ENCODE results near the gene C2CD3. TPM values are rescaled to one million over a fixed set of nuclear protein-coding genes. Genes with fewer than 3 reads are reported as not detected.

Gene C2CD3
- total RNA-seq, 1 experiment from 2014 or later: 8.4 TPM

DNA sequence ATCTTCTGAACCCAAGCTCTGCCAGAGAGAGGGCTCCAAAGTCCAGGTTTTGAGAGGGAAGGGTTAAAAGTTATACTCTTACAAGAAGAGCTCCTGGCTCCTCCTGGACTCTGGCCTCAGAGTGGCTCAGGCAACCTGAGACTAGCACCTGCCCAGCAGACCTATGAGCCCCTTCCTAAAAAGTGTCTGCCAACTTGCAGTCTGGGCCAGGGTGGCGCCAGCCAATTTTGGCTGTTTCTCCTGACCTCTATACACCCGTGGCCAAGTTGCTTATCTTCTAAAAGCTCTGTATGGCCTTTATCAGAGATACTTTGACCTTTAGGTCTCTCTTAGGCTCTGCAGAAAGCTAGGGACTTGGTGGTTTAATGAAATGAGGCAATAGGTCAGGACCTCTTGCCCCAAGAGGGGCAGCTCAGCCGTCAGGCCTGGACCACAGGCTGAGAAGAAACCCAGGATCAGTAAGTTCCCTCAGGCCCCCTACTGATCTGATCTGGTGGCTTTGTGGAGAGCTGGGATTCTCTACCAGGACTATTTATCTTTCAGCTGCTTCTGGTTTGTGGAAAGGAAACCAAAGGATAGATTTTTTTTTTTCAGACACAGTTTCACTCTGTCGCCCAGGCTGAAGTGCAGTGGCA is 151.6 kb downstream of the C2CD3 start:
- no peak for DNase-seq (ENCODE audit: low spot score)

- peak; percentile 91 for DNase-seq (ENCODE audit: low spot score)
Observed at GRCh38 chr11:74018331-74019005, 152.3 kb downstream of the C2CD3 start.

DNA sequence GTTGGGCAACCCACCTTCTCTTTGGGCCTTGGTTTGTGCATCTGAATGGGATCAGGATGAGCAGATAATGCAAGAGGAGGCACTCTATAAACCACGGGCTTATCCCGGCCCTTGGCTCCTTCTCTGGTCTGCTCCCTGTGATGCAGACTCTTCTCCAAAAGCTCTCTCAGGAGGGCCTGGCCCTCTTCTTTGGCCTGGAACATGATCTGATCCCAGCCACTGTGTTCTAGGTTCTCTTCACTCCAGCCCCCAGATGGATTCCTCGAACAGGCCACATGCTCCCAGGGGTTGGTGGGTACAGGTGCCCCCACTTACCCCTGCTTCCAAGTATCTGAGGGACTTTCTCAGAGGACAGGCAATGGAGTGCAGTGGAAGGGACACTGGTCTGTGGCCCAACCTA is 153.2 kb downstream of the C2CD3 start:
- DNase-seq (ENCODE audit: low spot score): no peak

- no peak for DNase-seq (ENCODE audit: low spot score)
Observed at GRCh38 chr11:74015919-74016684, 154.7 kb downstream of the C2CD3 start.

GRCh38 chr11:74014880-74015279 is 155.9 kb downstream of the C2CD3 start:
- no peak for DNase-seq (ENCODE audit: low spot score)

- DNase-seq (ENCODE audit: low spot score): no peak
Observed at GRCh38 chr11:74013141-74013540, 157.7 kb downstream of the C2CD3 start.

GRCh38 chr11:74012074-74012809 is 158.6 kb downstream of the C2CD3 start:
- DNase-seq (ENCODE audit: low spot score): no peak

GRCh38 chr11:74011360-74012073 is 159.3 kb downstream of the C2CD3 start:
- no peak for DNase-seq (ENCODE audit: low spot score)

GRCh38 chr11:74010306-74011300 is 160.2 kb downstream of the C2CD3 start:
- DNase-seq (ENCODE audit: low spot score): no peak

- DNase-seq (ENCODE audit: low spot score): no peak
Observed at GRCh38 chr11:74009675-74010305, 161.0 kb downstream of the C2CD3 start.

DNA sequence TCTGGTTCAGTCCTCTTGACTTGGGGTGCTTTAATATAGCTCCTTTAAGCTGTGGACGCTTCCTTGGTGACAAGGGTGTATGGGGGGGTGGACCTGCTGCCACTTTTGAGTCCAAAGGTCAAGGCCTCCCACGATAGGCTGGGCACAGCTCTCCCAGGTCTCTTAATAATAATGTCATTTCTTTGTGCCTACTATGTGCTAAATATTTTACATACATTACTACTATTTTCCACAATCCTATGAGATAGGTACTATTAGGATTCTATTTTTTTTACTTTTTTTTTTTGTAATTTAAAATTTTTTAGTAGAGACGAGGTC is 161.6 kb downstream of the C2CD3 start:
- DNase-seq (ENCODE audit: low spot score): no peak

GRCh38 chr11:74008373-74009229 is 162.2 kb downstream of the C2CD3 start, which contains the start of gene UCP3:
Gene UCP3, minus strand, starts transcription at chr11:74009085. Its CDS starts 2,043 bp downstream, at chr11:74007042.
- DNase-seq (ENCODE audit: low spot score): no peak

DNA sequence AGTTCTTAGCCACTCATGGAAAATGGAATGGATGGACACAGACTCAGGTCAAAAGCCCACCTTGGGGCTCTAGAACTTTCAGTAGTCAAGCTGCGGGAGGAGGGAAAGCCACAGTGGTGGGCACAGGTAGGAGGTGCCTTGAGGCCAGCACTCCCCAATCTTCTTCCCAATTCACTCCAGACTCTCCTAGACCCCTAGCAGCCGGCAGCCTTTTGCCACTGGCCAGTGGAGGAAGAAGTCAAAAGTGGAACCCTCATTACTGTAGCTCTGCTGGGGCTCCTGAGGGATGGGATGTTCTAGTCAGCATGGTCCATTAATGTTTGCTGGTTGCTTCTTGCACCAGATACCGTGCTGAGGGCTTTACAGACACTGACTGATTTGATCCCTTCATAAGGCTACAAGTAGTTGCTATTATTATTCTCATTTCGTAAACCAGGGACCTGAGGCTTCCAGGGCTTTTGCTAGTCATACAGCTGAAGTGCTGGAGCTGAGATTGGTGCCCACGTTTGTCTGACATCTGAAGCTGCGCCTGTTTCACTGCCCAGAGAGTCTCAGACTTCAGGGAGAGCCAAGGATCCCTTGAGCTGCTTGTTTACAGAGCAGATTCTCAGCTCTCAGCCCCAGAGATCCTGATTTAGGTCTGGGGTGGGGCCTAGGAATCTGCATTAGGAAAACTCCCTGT is 163.0 kb downstream of the C2CD3 start:
- DNase-seq (ENCODE audit: low spot score): no peak

- DNase-seq (ENCODE audit: low spot score): no peak
Observed at GRCh38 chr11:74006743-74007304, 164.0 kb downstream of the C2CD3 start.

DNA sequence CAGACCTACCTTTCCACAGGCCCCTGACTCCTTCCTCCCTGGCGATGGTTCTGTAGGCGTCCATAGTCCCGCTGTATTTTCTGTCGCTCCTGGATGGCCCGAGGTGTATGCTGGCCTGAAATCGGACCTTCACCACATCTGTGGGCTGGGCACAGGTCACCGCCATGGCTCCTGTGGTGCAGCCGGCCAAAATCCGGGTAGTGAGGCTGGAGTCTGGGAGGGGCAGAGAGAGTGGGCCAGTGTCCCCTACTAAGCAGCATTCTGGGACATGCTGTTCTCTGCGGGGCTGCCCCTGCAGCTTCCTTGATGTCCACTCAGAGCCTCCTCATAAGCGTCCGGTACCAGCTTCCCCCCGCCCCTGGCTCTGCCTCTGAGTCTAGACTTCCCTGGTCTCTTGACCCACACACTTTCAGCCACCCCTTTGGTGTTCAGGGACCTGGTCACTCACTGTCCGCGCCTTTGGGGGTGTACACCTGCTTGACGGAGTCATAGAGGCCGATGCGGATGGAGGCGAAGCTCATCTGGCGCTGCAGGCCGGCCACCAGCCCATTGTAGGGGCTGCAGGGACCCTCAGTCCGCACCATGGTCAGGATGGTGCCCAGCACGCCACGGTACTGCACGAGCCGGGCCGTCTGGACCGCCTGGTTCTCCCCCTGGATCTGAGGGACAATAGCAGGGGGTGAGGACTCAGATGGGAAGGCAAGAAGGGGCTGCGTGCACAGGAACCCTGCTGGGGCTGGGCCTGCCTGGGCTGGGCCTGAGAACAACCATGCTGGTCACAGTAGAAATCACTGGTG is 164.9 kb downstream of the C2CD3 start:
- DNase-seq (ENCODE audit: low spot score): no peak

- no peak for DNase-seq (ENCODE audit: low spot score)
Observed at GRCh38 chr11:74004759-74005615, 165.8 kb downstream of the C2CD3 start.
